HG02642 (cell line): ENCODE results near the gene MRPL11.
"Not testable (repeated sequence)": the region's sequence is repeated elsewhere in the genome, so short reads cannot be mapped to it uniquely, and the experiment has no call there.

Source experiments
- ATAC-seq: cut with Tn5 transposase; IDR thresholded peaks from one replicate; pipeline ENCODE4 v1.9.1; 2021; ENCODE audit warnings: mild to moderate bottlenecking; ENCODE audit not compliant: unreplicated experiment, poor library complexity

Gene MRPL11

DNA sequence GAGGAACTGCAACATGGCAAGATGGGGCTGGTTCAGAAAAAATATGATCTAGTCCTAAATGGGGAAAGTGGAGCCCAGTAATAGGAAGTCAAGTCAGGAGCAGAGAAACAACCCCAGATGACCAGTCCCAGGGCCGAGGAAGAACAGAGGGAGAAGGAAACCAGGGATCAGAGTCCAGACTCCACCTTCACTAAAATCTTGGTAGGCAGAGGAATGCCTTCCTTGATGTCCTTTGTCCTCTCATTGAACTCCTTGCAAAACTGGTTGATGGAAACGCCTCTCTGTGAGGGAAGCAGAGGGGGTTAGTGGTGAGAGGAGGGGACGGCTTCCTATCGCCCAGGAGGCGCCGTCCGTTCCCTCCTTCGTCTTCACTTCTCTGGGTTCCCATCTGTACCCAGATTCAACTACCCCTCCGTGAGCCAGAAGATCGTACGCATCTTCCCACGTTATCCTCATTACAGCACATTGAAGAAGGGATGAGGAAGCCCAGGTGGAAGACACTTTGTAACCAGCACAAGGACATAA is 607 bp downstream of the MRPL11 start:
- no peak for ATAC-seq

DNA sequence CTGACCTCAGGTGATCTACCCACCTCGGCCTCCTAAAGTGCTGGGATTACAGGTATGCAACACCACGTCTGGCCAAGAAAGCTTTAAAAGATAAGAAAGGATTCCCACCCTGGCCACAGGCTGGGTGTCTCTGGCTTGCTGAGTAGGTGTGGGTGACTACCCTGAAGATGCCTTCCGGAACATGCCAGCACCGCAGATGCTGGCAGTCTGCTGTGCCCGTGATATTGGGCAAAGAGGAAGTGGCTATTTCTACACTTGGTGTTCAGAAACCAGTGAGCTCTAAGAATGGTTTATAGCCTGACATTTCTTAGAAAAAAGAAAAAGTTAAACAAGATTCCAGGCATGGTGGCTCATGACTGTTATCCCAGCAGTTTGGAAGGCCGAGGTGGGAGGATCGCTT is 6.1 kb downstream of the MRPL11 start:
- ATAC-seq = no peak

DNA sequence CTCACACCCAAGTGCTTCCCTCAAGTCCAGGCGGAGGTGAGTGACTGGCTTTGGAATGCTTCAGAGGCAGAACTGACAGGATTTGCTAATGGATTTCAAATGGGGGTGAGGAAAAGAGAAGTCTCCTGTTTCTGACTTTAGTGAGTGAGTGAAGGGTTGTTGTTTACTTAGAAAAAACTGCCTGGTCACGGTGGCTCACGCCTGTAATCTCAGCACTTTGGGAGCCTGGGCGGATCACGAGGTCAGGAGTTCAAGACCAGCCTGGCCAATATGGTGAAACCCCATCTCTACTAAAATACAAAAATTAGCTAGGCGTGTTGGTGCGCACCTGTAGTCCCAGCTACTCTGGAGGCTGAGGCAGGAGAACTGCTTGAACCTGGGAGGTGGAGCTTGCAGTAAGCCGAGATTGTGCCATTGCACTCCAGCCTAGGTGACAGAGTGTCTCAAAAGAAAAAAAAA is 6.7 kb downstream of the MRPL11 start:
- not testable (repeated sequence) for ATAC-seq

- not testable (repeated sequence) for ATAC-seq
These were observed 7.4 kb downstream of the MRPL11 start for GRCh38 chr11:66431287-66431686.

- ATAC-seq = no peak
These were observed 8.6 kb downstream of the MRPL11 start for GRCh38 chr11:66429983-66430602.

DNA sequence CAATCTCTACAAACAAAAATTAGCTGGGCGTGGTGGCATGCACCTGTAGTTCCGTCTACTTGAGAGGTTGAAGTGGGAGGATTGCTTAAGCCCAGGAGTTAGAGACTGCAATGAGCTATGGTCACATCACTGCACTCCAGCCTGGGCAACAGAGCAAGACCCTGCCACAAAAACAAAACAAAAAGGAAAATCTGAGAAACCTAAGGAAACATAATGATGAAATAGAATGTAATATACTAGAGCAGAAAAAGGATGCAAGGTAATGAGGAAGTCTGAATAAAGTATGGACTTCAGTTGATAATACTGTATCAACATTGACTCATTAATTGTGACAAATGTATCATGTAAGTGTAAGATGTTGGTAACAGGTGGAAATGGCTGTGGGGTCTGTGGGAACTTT is 9.7 kb downstream of the MRPL11 start:
- no peak for ATAC-seq

- ATAC-seq = no peak
These were observed 12.3 kb downstream of the MRPL11 start for GRCh38 chr11:66426314-66426713.

GRCh38 chr11:66421492-66422205 is 17.0 kb downstream of the MRPL11 start:
- peak; percentile 60 for ATAC-seq

DNA sequence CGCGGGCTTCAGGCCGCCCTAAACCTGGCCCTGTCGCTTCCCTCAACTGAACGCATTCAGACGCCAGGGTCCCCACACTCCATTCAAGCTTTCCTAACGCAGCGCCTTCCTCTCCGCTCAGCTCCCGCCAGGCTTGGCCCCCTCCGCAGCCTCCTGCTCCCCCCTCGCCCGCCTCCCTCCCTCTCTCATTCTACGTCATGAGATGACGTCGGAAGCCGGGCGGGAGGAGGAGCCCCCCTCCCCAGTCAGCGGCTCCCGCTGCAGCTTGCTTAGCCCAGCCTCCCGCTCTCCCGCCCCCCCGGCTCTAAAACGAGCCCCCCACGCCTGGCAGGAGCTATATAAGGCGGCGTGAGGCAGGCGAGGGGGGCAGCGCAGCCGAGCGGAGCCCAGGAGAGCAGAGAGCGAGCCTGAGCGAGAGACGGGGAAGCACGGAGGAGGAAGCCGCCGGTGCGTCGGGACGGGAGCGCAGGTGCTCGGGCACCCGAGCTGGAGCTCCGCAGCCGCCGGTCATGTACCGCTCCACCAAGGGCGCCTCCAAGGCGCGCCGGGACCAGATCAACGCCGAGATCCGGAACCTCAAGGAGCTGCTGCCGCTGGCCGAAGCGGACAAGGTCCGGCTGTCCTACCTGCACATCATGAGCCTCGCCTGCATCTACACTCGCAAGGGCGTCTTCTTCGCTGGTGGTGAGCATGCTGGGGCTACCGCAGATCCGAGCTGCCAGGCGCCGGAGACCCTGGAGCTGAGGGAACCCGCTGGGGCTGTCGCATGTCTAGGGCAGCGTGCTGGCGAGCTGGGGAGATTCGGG is 17.8 kb downstream of the MRPL11 start, which contains the start of gene NPAS4:
Gene NPAS4, plus strand, starts transcription at position 365 of the 806 bp plus-strand sequence. Its CDS starts 145 bp downstream, at position 510.
- no peak for ATAC-seq

- no peak for ATAC-seq
These were observed 18.8 kb downstream of the MRPL11 start for GRCh38 chr11:66419825-66420224.

GRCh38 chr11:66418986-66419308 is 19.7 kb downstream of the MRPL11 start:
- no peak for ATAC-seq

DNA sequence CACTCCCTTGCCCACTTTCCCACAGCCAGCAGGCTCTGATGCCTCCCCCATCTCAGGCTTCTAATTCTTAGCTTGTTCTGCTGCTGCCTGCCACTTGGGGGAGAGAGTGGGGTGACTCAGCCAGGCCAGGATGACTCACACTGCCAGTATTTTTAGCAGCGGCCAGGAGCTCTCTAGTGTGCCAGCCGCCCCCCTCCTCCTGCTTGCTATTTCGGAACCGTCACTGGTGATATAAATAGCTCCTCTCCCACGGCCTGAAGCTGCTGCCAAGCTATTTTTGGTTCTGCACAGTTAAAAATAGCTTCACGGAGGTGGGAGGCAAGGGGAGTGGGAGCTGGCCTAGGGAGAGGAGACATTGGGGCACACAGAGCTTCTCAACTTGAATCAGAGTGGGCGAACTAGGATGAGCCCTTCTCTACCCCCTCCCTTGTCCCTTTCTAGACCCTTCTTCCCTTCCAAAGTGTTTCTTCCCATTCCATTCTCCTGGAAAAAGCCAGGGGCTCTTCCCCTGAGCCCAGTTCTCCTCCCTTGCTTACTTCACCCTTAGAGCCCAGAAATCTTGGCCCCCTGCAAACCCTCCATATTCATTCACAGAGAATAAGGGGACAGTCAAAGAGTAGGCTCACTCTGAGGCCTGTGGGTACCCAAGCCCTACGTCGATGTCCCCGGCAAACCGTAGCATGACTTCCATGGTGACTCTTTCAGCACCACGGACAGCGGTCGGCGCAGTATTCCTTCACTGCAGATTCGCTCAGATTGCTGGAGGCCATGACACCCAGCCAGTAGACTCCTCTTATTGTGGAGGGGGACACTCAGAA is 20.3 kb downstream of the MRPL11 start:
- ATAC-seq = no peak

- ATAC-seq = no peak
These were observed 21.6 kb downstream of the MRPL11 start for GRCh38 chr11:66417000-66417399.

- no peak for ATAC-seq
These were observed 23.2 kb downstream of the MRPL11 start for GRCh38 chr11:66415423-66415822.

DNA sequence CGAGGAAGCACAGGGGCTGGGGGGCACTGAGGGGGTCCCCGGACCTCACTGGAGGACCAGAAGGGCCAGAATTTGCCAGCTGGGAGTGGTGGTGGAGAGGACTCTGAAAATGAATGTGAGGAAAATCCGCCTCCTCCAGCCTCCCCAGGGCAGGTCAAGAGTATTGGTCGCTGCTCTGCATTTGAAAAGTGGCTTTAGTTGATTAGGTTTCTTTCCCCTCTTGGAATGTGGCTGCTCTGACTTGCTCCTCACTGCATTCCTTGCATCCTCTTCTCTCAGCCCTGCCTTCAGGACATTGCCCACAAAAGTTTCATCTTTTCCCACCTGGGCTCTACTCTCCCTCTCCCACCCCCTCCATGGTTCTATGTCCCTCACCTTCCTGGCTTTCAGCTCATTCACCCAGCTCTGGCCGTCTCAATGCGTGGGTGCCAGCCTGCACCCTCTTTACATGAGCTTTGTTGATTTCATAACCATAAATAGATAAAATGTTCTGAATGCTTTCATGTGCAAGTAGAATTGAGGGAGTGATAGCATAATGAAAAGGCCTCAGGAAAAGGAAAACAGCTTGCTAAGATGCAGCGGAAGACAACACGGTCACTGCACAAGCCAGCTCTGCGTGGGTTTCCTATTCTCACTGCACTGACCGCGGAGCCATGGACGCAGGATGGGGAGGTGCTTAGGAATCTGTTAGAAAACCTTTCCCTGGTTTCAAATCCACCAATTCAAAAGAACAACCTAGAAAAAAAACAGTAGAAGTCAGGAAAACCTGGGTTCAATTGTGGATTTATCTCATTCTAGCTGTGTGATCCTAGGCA is 24.3 kb downstream of the MRPL11 start:
- ATAC-seq = no peak

GRCh38 chr11:66413167-66413566 is 25.5 kb downstream of the MRPL11 start:
- no peak for ATAC-seq

DNA sequence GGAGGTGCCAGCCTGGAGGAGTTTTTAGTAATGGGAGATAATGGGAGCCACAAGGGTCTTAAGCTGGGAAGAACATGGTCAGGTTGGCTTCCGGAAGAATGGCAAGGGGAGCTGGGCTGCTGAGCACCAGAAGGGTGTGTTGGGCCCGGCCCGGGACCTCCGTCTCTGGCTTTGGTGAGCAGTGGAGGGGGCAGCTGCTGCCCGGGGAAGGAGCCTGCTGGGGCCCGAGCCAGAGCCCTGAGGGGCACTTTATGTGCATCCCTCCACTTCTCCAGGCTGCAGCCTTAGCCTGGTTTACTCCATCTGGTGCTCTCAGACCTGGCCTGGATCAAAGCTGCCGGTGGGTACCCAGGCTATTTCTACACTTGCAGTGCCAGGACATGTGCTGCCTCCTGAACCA is 26.5 kb downstream of the MRPL11 start:
- ATAC-seq = no peak

DNA sequence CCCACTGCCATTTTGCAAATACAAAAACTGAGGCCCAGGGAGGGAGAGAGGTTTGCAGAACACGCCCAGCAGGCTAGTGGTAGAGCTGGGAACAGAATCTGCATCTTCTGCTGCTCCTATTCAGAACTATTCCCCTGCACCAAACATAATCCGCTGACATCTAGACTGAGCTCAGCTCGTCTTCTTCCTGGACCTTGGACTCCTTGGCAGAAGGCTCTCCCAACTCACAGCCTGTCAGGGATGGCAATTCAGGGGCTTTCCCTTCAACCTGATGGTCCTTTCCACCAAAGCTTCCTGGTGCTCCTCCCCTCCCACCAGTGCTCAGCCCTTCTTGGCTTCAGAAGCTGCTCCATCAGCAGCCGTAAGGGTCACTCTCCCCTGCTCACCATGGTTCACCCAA is 27.3 kb downstream of the MRPL11 start:
- ATAC-seq = no peak

DNA sequence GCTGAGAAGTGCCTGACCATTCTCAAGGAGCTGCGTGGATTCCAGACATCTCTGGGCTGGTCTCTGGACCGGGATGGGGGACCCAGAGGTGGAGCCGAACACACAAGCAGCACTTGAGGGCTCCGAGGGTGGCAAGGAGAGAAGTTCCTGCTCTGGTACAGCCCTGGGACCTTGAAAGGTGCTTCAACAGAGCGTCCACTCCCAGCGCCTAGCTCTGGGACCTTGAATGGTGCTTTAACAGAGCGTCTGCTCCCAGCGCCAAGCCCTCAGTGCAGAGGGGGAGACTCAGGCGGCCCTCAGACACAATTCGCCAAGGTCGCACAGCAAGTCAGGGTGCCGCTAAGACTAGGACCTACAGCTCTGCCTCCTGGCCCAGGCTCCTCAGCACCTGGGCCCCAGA is 28.5 kb downstream of the MRPL11 start:
- ATAC-seq = no peak
